ENCODE measurements around the gene MAFG.

DNA sequence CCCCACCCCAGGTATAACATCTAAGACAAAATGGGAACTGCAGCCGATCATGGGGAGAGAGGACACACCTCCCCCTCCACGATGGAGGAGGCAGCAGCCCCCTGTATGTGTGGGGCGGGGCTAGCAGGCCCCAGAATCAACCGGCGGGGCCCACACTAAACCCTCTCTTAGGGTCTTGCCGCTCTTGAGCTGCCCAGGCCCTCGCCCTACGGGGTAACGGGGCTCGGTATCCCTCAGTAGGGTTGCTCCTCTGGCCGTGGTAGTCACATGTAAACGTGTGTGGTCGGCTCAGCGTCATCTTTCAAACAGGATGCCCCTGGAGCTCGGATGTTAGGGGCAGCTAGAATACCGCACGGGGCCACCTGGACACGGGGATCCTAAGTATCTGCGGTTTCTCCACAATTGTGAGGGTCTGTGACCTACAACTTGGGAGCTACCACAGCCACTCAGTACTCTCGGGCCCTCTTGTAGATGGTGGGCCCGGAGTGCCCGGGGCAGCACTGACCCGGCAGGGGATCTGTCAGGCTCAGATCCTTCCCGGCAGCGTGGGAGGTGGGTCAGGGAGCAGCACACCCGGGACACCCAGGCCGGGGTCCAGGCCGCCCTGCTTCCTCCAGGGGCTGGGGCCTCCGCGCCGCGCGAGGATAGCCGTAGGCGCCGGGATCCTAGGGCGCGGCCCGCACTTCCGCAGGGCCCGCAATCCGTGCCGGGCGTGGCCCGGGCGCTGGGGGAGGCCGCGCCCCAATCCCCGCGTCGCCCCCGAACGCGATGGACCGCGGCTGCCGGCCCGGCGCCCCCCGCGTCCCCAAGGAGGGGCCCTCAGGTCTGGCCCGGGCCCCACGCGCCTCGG, 57.2 kb downstream of the MAFG start:
- TF ChIP-seq, protein P1, sequence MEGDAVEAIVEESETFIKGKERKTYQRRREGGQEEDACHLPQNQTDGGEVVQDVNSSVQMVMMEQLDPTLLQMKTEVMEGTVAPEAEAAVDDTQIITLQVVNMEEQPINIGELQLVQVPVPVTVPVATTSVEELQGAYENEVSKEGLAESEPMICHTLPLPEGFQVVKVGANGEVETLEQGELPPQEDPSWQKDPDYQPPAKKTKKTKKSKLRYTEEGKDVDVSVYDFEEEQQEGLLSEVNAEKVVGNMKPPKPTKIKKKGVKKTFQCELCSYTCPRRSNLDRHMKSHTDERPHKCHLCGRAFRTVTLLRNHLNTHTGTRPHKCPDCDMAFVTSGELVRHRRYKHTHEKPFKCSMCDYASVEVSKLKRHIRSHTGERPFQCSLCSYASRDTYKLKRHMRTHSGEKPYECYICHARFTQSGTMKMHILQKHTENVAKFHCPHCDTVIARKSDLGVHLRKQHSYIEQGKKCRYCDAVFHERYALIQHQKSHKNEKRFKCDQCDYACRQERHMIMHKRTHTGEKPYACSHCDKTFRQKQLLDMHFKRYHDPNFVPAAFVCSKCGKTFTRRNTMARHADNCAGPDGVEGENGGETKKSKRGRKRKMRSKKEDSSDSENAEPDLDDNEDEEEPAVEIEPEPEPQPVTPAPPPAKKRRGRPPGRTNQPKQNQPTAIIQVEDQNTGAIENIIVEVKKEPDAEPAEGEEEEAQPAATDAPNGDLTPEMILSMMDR (IDR thresholded peaks at IDR 0.05): no peak
- TF ChIP-seq POLR2A (IDR thresholded peaks at IDR 0.05): no peak
